Ascending aorta (tissue), 2 donors: ENCODE data around the gene PROB1. TPM values are rescaled to one million over a fixed set of nuclear protein-coding genes. Genes with fewer than 3 reads are reported as not detected.

Source experiments
- DNase-seq, 2 donors: peaks; one replicate each; pipeline ENCODE4 v3.0.0-alpha.2; 2019; ENCODE audit warnings: low spot score in 2 of 2
- H3K27ac ChIP-seq, 2 donors: fragments of 200-600 bp; sonication (generic); one replicate each; pipeline ENCODE4 v1.5.1; 2016 to 2017; ENCODE audit warnings: mild to moderate bottlenecking in 1 of 2
- H3K27me3 ChIP-seq: fragments of 200-600 bp; sonication (generic); one replicate; pipeline ENCODE4 v1.5.1; 2017
- H3K36me3 ChIP-seq, 2 donors: fragments of 200-600 bp; sonication (generic); one replicate each; pipeline ENCODE4 v1.5.1; 2016
- H3K4me1 ChIP-seq, 2 donors: fragments of 200-600 bp; sonication (generic); one replicate each; pipeline ENCODE4 v1.5.1; 2016 to 2017; ENCODE audit warnings: mild to moderate bottlenecking in 1 of 2
- H3K4me3 ChIP-seq, 2 donors: fragments of 200-600 bp; sonication (generic); one replicate each; pipeline ENCODE4 v1.5.1; 2016 to 2017; ENCODE audit warnings: mild to moderate bottlenecking in 1 of 2
- H3K9me3 ChIP-seq, 2 donors: fragments of 200-600 bp; sonication (generic); one replicate each; pipeline ENCODE4 v1.5.1; 2016
- intact Hi-C: fragments of 100-400 bp; cut with DNase I; formaldehyde crosslinking; loops from one replicate; pipeline ENCODE4 v1.15.1; 2023
- total RNA-seq: library from RNA; depleted of rRNA; stranded (reverse); fragments of >200 nt; gene quantifications from one replicate; pipeline ENCODE4 v1.1.0, GENCODE V29; 2016
- TF ChIP-seq, protein P1 (sequence below), 3 experiments: fragments of 200-600 bp in 2 of 3; fragments of 450-650 bp in 1 of 3; sonication (generic) in 2 of 3; IDR thresholded peaks; one replicate each; pipeline ENCODE4 v1.5.1; 2016 to 2019; ENCODE audit warnings: antibody characterized with exemption in 3 of 3, mild to moderate bottlenecking in 1 of 3, moderate library complexity in 1 of 3

The PROB1 gene
- total RNA-seq, 1 donor from 2014 or later: 4.3 TPM

DNA sequence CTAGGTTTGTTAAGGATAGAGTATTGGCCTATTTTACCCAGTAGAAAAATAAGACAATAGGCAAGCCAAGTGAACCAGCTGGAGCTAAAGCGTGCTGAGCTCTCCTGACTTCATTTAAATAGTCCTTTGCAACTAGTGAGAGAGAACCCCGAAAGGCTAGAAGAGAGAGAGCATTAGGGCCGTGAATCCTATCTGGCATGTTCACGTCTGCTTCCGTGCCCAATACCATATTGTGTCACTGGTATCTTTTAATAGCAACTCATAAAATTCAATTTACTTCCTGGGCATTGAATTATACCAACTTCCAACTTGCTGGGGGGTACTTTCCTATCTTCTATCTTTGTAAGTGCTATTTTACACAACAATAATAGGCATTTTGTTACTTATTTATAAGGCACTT lies 30.6 kb upstream of the PROB1 start:
- Histone ChIP-seq H3K4me1 (peaks cover 0 to 6% of the 10 kb centered on the region in 2 donors), H3K4me3 (no peak overlapping the region), H3K27me3 (no peaks in the 10 kb centered on the region), H3K27ac (peak overlapping the region in 1 of 2 donors; percentile 58), H3K9me3 (no peaks in the 10 kb centered on the region), H3K36me3 (peaks cover 42 to 52% of the 10 kb centered on the region in 2 donors)
- TF ChIP-seq, protein P1, sequence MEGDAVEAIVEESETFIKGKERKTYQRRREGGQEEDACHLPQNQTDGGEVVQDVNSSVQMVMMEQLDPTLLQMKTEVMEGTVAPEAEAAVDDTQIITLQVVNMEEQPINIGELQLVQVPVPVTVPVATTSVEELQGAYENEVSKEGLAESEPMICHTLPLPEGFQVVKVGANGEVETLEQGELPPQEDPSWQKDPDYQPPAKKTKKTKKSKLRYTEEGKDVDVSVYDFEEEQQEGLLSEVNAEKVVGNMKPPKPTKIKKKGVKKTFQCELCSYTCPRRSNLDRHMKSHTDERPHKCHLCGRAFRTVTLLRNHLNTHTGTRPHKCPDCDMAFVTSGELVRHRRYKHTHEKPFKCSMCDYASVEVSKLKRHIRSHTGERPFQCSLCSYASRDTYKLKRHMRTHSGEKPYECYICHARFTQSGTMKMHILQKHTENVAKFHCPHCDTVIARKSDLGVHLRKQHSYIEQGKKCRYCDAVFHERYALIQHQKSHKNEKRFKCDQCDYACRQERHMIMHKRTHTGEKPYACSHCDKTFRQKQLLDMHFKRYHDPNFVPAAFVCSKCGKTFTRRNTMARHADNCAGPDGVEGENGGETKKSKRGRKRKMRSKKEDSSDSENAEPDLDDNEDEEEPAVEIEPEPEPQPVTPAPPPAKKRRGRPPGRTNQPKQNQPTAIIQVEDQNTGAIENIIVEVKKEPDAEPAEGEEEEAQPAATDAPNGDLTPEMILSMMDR (IDR thresholded peaks at IDR 0.05): no peak
- intact Hi-C loops: loop anchor here (10.0 kb wide), 1 partner anchor 339 kb away; no protein-coding TSS in a partner anchor
- no peak for DNase-seq

DNA sequence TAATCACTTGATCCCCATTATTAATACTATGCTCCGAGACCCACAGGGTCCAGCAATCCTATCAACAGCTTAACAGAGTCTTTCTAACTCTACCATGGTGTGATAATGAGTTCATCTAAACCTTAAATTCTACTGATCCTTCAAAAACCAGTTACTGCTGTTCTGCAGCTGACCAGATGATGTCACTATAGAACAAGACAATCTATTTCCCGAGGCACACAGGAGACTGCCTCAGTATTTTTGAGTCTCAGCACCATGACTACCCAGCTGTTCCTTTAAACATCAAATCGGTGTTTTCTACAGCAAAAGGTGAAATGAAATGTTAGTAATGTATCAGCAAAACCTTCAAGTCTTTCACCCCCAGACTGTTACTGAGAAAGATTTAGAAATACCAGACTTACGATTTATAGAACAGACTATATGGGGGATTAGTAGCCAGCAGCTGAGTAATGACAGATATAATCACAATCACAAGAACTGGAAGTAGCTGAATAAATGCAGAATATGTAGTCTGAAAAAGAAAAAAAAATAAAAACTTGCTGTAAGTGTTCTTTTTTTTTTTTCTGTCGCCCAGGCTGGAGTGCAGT lies 27.5 kb upstream of the PROB1 start:
- Histone ChIP-seq H3K27ac (no peak overlapping the region), H3K4me3 (no peak overlapping the region), H3K36me3 (peaks cover 46 to 59% of the 10 kb centered on the region in 2 donors), H3K9me3 (no peaks in the 10 kb centered on the region), H3K27me3 (no peaks in the 10 kb centered on the region), H3K4me1 (peaks cover 0 to 14% of the 10 kb centered on the region in 2 donors)
- TF ChIP-seq, protein P1 (IDR thresholded peaks at IDR 0.05): peak; percentile 79 to 84 (median 80)
- peak in 1 of 2 donors; percentile 74 for DNase-seq
- intact Hi-C loops: loop anchor here (1.0 to 10.0 kb wide), 4 partner anchors 58 to 342 kb away; partner anchors contain the start of gene UBE2D2

DNA sequence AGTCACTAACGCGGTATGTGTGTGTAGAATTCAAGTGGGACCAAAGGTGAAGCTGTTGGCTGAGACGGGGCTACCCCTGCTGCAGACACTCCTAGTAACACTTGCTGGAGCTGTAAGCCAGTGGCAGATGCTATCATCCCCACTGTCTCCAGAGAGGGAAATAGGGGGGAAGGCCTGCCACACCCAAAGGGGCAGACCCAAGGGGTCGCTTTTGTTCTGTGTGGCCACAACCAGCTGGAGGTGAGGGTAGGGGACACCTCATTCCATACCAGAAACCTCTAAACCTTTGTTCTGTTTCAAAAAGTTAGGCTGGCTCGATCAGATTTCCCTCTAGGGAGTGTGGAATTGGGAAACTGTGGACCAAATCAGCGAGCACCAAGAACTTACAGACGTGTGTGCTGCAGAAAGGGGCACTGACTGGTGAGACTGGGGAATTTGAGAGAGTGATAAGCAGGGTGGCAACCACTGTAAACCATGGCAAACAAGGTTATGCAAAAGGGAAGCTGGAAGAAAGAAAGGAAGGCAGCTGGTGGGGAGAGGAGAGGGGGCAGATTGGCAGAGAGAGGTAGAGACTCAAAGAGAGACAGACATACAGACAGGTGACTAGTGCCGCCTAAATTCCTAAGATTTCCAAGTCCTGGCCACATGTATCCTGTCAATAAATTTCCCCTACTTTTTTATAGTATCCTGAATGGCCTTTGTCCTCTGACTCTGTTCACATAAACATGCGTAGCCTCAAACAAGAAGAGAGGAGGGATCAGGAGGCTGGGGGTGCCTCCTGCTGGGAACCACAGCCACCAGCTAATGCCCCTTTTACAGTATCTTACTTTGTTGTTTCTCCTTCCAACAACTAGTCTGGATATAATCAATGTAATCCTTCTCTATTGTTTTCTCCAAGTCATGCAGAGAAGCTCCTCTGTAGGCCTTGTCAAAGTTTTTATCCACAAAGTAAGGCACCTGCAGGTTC lies 24.6 kb upstream of the PROB1 start:
- Histone ChIP-seq H3K9me3 (no peaks in the 10 kb centered on the region), H3K4me3 (no peak overlapping the region), H3K27ac (peak overlapping the region; percentile 2 to 72), H3K36me3 (peaks cover 26 to 43% of the 10 kb centered on the region in 2 donors), H3K27me3 (no peaks in the 10 kb centered on the region), H3K4me1 (peaks cover 10 to 34% of the 10 kb centered on the region in 2 donors)
- TF ChIP-seq, protein P1 (IDR thresholded peaks at IDR 0.05): no peak
- intact Hi-C loops: loop anchor here (5.0 to 10.0 kb wide), 2 partner anchors 143 to 345 kb away; partner anchors contain the start of gene UBE2D2
- DNase-seq: peak in 1 of 2 donors; percentile 52

DNA sequence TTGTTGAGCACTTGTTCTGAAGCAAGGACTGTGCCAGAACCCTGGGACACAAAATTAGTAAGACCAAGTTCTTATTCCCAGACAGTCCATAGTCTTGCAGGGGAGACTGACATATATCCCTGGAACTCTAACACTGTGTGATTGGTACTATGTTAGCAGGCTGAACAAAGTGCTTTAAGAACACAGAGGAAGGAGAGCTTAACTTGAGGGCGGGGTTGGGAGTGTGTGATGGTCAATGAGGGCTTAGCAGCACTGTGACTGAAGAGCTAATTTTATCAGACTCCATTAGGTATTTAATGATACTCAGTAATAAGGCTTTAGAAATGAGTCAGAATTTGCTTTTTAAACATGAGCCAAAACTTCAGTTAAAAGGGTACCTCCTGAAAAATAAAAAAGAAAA lies 23.9 kb upstream of the PROB1 start:
- peaks cover 10 to 36% of the 10 kb centered on the region in 2 donors for H3K4me1 ChIP-seq
- peak in 1 of 2 donors; percentile 24 for DNase-seq

DNA sequence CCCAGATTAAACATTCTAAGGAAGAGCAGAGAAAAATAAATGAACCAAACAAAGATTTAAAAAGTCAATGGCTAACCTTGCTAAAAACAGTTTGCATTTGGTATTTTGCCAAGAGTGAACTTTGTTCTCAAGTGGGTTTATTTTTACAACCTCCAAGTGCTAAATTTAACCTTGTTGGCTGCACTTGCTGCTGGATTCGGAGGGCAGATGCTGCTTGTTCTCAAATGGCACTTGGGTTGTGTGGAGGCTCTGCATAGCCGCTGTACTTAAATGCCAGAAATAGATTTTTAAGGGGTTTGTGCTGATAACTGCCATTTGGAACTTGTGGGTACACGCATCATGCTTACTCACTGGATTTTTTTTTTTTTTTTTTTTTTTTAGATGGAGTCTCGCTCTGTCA lies 22.3 kb upstream of the PROB1 start:
- intact Hi-C loops: loop anchor here (1.0 kb wide), 1 partner anchor 23 kb away; no protein-coding TSS in a partner anchor
- peaks cover 21 to 40% of the 10 kb centered on the region in 2 donors for H3K36me3 ChIP-seq
- peak overlapping the region; percentile 74 to 76 for H3K27ac ChIP-seq
- no peaks in the 10 kb centered on the region for H3K27me3 ChIP-seq
- peaks cover 10 to 36% of the 10 kb centered on the region in 2 donors for H3K4me1 ChIP-seq
- H3K4me3 ChIP-seq: no peak overlapping the region
- TF ChIP-seq, protein P1 (IDR thresholded peaks at IDR 0.05): no peak
- DNase-seq: peak in 1 of 2 donors; percentile 83
- H3K9me3 ChIP-seq: no peaks in the 10 kb centered on the region

More for the DNA sequence above, 23.9 kb upstream of the PROB1 start:
- TF ChIP-seq, protein P1 (IDR thresholded peaks at IDR 0.05): no peak
- no peak overlapping the region for H3K4me3 ChIP-seq
- H3K27ac ChIP-seq: peak overlapping the region; percentile 65 to 72
- peaks cover 24 to 36% of the 10 kb centered on the region in 2 donors for H3K36me3 ChIP-seq
- intact Hi-C loops: no loop called here
- H3K27me3 ChIP-seq: no peaks in the 10 kb centered on the region
- H3K9me3 ChIP-seq: no peaks in the 10 kb centered on the region
